ENCODE results near the gene GRK5. TPM values are rescaled to one million over a fixed set of nuclear protein-coding genes. Genes with fewer than 3 reads are reported as not detected.

GRK5 gene
- total RNA-seq, 4 donors from 2014 or later = 5.4 to 13.0 (median 10.6) TPM

DNA sequence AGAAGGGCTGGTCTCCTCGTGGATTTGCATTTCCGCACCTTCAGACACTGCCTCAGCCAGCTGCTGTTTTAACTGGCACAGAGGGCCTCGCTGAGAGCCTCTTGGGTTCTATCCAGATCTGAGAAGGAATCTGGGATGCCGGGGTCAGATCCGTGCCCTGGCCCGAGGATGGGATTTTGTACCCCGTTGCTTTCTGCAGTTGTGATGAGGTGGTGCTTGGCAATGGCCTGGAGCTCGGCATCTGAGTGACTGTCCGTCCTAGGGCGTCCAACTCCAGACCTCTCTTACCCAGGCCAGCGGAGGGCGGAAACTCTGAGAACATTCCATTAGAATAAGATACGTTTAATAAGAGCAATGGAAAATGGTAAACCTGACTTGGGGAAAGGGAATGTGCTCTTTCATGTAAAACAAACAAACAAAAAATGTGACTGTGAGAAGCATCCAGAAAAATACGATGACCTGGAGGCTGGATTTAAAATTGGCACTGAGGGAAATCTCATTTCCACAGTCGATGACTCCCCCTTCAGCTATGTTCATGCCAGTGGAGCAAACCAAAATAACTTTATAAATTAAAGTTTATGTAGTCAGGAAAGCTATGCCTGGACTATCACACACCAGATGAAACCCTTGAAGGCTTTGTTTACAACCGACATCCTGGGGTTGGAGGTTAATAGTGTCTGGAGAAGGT, 39.6 kb downstream of the GRK5 start:
- intact Hi-C loops (cut with DNase I; ENCODE audit: low total_unique reads) = no loop called here
- TF ChIP-seq, protein P1, sequence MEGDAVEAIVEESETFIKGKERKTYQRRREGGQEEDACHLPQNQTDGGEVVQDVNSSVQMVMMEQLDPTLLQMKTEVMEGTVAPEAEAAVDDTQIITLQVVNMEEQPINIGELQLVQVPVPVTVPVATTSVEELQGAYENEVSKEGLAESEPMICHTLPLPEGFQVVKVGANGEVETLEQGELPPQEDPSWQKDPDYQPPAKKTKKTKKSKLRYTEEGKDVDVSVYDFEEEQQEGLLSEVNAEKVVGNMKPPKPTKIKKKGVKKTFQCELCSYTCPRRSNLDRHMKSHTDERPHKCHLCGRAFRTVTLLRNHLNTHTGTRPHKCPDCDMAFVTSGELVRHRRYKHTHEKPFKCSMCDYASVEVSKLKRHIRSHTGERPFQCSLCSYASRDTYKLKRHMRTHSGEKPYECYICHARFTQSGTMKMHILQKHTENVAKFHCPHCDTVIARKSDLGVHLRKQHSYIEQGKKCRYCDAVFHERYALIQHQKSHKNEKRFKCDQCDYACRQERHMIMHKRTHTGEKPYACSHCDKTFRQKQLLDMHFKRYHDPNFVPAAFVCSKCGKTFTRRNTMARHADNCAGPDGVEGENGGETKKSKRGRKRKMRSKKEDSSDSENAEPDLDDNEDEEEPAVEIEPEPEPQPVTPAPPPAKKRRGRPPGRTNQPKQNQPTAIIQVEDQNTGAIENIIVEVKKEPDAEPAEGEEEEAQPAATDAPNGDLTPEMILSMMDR (IDR thresholded peaks at IDR 0.05) = no peak
- H3K4me3 ChIP-seq (ENCODE audit: low read depth, poor library complexity, severe bottlenecking) = no peak overlapping the region
- 61% methylated on average over 16 of the region's 16 CpGs for WGBS, 2 donors
- no peak for DNase-seq (ENCODE audit: low spot score in 2 of 2)

DNA sequence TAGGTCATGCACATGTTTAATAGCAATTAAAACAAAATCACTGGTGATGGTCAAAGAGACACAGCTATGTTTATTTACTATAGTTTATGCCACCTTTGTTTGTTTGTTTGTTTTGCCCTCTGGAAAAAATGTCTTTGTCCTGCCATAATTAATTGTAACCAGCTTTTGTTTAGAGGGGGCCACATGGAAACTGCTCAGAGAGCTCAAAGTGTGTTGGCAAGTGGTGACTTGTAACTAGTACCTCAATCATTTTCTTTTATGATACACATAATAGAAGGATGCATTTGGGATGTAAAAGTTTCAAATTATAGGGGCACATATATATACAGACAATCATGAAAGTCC, 40.2 kb downstream of the GRK5 start:
- intact Hi-C loops (cut with DNase I; ENCODE audit: low total_unique reads) = no loop called here
- TF ChIP-seq, protein P1 (IDR thresholded peaks at IDR 0.05) = no peak
- no peak for TF ChIP-seq POLR2A (IDR thresholded peaks at IDR 0.05)
- DNase-seq (ENCODE audit: low spot score in 2 of 2) = no peak
- H3K4me3 ChIP-seq (ENCODE audit: low read depth, poor library complexity, severe bottlenecking) = no peak overlapping the region

GRCh38 chr10:119248184-119248583, 40.8 kb downstream of the GRK5 start:
- no peak for DNase-seq (ENCODE audit: low spot score in 2 of 2)
- TF ChIP-seq, protein P1 (IDR thresholded peaks at IDR 0.05) = no peak
- TF ChIP-seq POLR2A (IDR thresholded peaks at IDR 0.05) = no peak
- 89 to 92% methylated on average over 3 of the region's 3 CpGs for WGBS, 2 donors
- H3K4me3 ChIP-seq (ENCODE audit: low read depth, poor library complexity, severe bottlenecking) = no peak overlapping the region
- intact Hi-C loops (cut with DNase I; ENCODE audit: low total_unique reads) = no loop called here

- no peak overlapping the region for H3K4me3 ChIP-seq (ENCODE audit: low read depth, poor library complexity, severe bottlenecking)
- DNase-seq (ENCODE audit: low spot score in 2 of 2) = no peak
- no peak for TF ChIP-seq POLR2A (IDR thresholded peaks at IDR 0.05)
- TF ChIP-seq, protein P1 (IDR thresholded peaks at IDR 0.05) = no peak
- intact Hi-C loops (cut with DNase I; ENCODE audit: low total_unique reads) = no loop called here
- 93 to 97% methylated on average over 4 of the region's 4 CpGs for WGBS, 2 donors
Measured at GRCh38 chr10:119248681-119249080, 41.3 kb downstream of the GRK5 start.

DNA sequence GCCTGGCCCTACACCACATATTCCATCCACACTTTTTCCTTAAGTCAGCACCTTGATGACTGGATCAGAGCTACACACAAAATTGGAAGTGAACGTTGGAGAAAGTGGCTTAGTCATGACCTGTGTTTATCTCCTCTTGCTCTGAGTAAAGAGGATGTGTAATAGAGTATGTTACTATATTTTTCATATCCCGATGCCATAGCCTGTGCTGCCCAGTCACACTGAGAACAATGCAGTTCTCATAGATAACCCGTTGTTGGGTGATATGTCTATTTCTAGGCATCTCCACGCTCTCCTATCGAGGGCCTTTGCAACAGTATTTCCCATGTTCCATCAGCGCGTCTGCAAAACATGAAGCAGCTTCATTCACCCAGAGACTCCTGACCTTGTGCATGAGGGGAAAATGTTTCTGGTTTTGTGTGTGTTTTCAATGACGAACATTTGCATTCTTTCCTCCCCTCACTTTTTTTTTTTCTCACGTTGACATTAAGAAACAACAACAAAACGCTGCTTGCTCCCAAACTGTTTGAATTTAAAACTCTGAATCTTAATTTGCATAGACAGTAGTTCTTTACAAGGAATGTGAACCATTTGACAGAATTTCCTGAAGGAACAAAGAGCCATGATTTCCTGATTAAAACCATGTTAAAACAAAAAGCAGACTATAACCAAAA, 43.4 kb downstream of the GRK5 start:
- TF ChIP-seq POLR2A (IDR thresholded peaks at IDR 0.05) = no peak
- TF ChIP-seq, protein P1 (IDR thresholded peaks at IDR 0.05) = no peak
- WGBS, 2 donors = 47 to 64% methylated on average over 10 of the region's 10 CpGs
- intact Hi-C loops (cut with DNase I; ENCODE audit: low total_unique reads) = no loop called here
- H3K4me3 ChIP-seq (ENCODE audit: low read depth, poor library complexity, severe bottlenecking) = no peak overlapping the region
- no peak for DNase-seq (ENCODE audit: low spot score in 2 of 2)

DNA sequence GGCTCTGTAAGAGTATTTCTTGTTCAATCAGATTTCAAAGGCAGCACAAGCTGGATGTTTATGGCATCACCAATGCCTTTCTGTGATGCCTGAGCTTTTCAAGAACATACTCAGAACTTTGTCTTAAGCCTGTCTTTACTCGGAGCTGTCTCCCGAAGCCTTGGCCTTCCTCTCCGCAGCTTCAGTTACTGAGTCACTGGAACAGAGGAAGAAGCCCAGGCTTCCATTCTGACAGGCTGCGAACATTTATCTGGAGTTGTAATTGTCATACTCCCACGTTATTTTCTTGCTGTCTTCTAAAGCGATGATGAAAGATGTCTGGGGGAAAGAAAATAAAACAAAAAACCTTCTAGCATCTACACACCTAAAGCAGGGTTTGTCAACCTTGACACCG, 43.9 kb downstream of the GRK5 start:
- 56 to 62% methylated on average over 7 of the region's 7 CpGs for WGBS, 2 donors
- DNase-seq (ENCODE audit: low spot score in 2 of 2) = no peak
- H3K4me3 ChIP-seq (ENCODE audit: low read depth, poor library complexity, severe bottlenecking) = no peak overlapping the region
- intact Hi-C loops (cut with DNase I; ENCODE audit: low total_unique reads) = no loop called here
- TF ChIP-seq, protein P1 (IDR thresholded peaks at IDR 0.05) = no peak
- no peak for TF ChIP-seq POLR2A (IDR thresholded peaks at IDR 0.05)

Data from lower leg skin (tissue), 4 donors.